Prostate gland (tissue), 2 donors: ENCODE measurements around the gene HLX. TPM values are rescaled to one million over a fixed set of nuclear protein-coding genes. Genes with fewer than 3 reads are reported as not detected.

Source experiments
- DNase-seq: peaks from one replicate; pipeline ENCODE4 v3.0.0-alpha.2; 2019; ENCODE audit warnings: low spot score
- H3K27ac ChIP-seq, 2 donors: fragments of 200-600 bp; sonication (generic); 2 replicates each; pipeline ENCODE4 v1.5.1; 2017 to 2019
- H3K27me3 ChIP-seq: fragments of 200-600 bp; sonication (generic); replicated peaks from 2 replicates; pipeline ENCODE4 v1.5.1; 2019; ENCODE audit not compliant: insufficient read depth
- H3K36me3 ChIP-seq, 2 donors: fragments of 200-600 bp; sonication (generic); 1 replicate in 1 of 2; 2 replicates in 1 of 2; pipeline versions ENCODE4 v1.5.1 to v1.8.1; 2017 to 2019
- H3K4me1 ChIP-seq: fragments of 200-600 bp; sonication (generic); replicated peaks from 2 replicates; pipeline ENCODE4 v1.5.1; 2019
- H3K4me3 ChIP-seq, 2 donors: fragments of 200-600 bp; sonication (generic); 2 replicates each; pipeline ENCODE4 v1.5.1; 2017 to 2019
- H3K9me3 ChIP-seq: fragments of 200-600 bp; sonication (generic); 2 replicates; pipeline ENCODE4 v1.5.1; 2017
- POLR2A ChIP-seq: fragments of 450-650 bp; IDR thresholded peaks from one replicate; pipeline ENCODE4 v1.6.1; 2016; ENCODE audit warnings: antibody characterized with exemption, mild to moderate bottlenecking
- POLR2AphosphoS5 ChIP-seq: sonication (generic); formaldehyde crosslinking; IDR thresholded peaks from one replicate; pipeline ENCODE4 v1.6.1; 2017; ENCODE audit warnings: antibody characterized with exemption
- WGBS: methylation state at CpG from one replicate; pipeline ENCODE4 v1.1.5; 2018; 5-methylcytosine and 5-hydroxymethylcytosine counted together
- intact Hi-C: fragments of 100-400 bp; cut with DNase I; formaldehyde crosslinking; loops from one replicate; pipeline ENCODE4 v1.14.2; 2022
- total RNA-seq, 2 donors: library from RNA; depleted of rRNA; stranded (reverse); fragments of >200 nt; gene quantifications; one replicate each; pipeline ENCODE4 v1.1.0, GENCODE V29; 2016
- TF ChIP-seq, protein P1 (sequence below), 4 experiments: fragments of 200-600 bp in 2 of 4; fragments of 450-650 bp in 2 of 4; sonication (generic) in 2 of 4; IDR thresholded peaks; 1 replicate in 3 of 4; 2 replicates in 1 of 4; pipeline ENCODE4 v1.5.1; 2016 to 2019; ENCODE audit warnings: antibody characterized with exemption in 4 of 4, mild to moderate bottlenecking in 2 of 4, moderate library complexity in 2 of 4

Gene HLX
- total RNA-seq, 2 donors from 2014 or later = 2.3 to 8.2 TPM

GRCh38 chr1:220872296-220872695 lies 6.9 kb upstream of the HLX start:
- H3K9me3 ChIP-seq = no peaks in the 10 kb centered on the region
- H3K4me1 ChIP-seq = no peaks in the 10 kb centered on the region
- TF ChIP-seq POLR2A = no peak
- TF ChIP-seq, protein P1, sequence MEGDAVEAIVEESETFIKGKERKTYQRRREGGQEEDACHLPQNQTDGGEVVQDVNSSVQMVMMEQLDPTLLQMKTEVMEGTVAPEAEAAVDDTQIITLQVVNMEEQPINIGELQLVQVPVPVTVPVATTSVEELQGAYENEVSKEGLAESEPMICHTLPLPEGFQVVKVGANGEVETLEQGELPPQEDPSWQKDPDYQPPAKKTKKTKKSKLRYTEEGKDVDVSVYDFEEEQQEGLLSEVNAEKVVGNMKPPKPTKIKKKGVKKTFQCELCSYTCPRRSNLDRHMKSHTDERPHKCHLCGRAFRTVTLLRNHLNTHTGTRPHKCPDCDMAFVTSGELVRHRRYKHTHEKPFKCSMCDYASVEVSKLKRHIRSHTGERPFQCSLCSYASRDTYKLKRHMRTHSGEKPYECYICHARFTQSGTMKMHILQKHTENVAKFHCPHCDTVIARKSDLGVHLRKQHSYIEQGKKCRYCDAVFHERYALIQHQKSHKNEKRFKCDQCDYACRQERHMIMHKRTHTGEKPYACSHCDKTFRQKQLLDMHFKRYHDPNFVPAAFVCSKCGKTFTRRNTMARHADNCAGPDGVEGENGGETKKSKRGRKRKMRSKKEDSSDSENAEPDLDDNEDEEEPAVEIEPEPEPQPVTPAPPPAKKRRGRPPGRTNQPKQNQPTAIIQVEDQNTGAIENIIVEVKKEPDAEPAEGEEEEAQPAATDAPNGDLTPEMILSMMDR (IDR thresholded peaks at IDR 0.05) = no peak
- no peak for TF ChIP-seq POLR2AphosphoS5
- no peak overlapping the region for H3K27ac ChIP-seq
- intact Hi-C loops = loop anchor here (5.0 to 10.0 kb wide), 2 partner anchors 333 to 565 kb away; no protein-coding TSS in a partner anchor
- no peaks in the 10 kb centered on the region for H3K36me3 ChIP-seq
- H3K27me3 ChIP-seq = peaks cover 3% of the 10 kb centered on the region
- DNase-seq = no peak
- H3K4me3 ChIP-seq = no peak overlapping the region

DNA sequence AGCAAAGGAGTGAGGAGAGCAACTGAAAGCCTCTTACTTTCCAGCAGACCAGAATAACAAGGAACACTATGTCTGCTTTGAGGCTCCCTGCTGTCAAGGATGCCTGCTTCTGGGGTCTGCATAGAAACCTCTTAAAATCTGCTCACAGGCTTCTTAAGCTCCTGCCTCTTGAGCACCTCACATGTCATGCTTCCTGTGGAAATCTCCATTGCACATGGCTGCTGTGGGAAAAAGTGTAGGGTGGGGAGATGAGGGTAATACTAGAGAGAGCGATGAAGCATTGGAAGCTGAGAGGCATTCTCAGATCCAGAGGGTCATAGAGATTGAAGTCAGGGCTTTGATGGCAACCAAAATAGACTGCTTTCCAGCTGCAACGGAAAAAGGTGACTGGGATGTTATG lies 6.2 kb upstream of the HLX start:
- Histone ChIP-seq H3K27me3 (peaks cover 3% of the 10 kb centered on the region), H3K9me3 (no peaks in the 10 kb centered on the region), H3K4me3 (no peak overlapping the region), H3K27ac (no peak overlapping the region), H3K36me3 (no peaks in the 10 kb centered on the region), H3K4me1 (no peaks in the 10 kb centered on the region)
- intact Hi-C loops = loop anchor here (5.0 to 10.0 kb wide), 2 partner anchors 332 to 564 kb away; no protein-coding TSS in a partner anchor
- WGBS = 85% methylated on average over 2 of the region's 2 CpGs
- TF ChIP-seq, protein P1 (IDR thresholded peaks at IDR 0.05) = no peak
- TF ChIP-seq POLR2A (no peak), POLR2AphosphoS5 (no peak)
- DNase-seq = no peak

- Histone ChIP-seq H3K27ac (no peak overlapping the region), H3K4me1 (no peaks in the 10 kb centered on the region), H3K4me3 (no peak overlapping the region), H3K27me3 (peaks cover 4% of the 10 kb centered on the region), H3K9me3 (no peaks in the 10 kb centered on the region), H3K36me3 (no peaks in the 10 kb centered on the region)
- no peak for DNase-seq
- no peak for TF ChIP-seq POLR2A
- TF ChIP-seq POLR2AphosphoS5 = peak; percentile 18
- TF ChIP-seq, protein P1 (IDR thresholded peaks at IDR 0.05) = peak in 3 of 4 experiments; percentile 44 to 54 (median 54)
- intact Hi-C loops = loop anchor here (5.0 to 10.0 kb wide), 2 partner anchors 331 to 563 kb away; no protein-coding TSS in a partner anchor
- 37% methylated on average over 8 of the region's 8 CpGs for WGBS
These were observed 5.2 kb upstream of the HLX start for GRCh38 chr1:220873868-220874655.

GRCh38 chr1:220875260-220875659 lies 4.0 kb upstream of the HLX start:
- no peaks in the 10 kb centered on the region for H3K9me3 ChIP-seq
- H3K4me1 ChIP-seq = no peaks in the 10 kb centered on the region
- no peak overlapping the region for H3K4me3 ChIP-seq
- TF ChIP-seq POLR2A = no peak
- TF ChIP-seq, protein P1 (IDR thresholded peaks at IDR 0.05) = no peak
- TF ChIP-seq POLR2AphosphoS5 = no peak
- DNase-seq = no peak
- WGBS = 91% methylated on average over 1 of the region's 1 CpG
- H3K36me3 ChIP-seq = no peaks in the 10 kb centered on the region
- intact Hi-C loops = loop anchor here (5.0 to 10.0 kb wide), 2 partner anchors 330 to 1582 kb away; no protein-coding TSS in a partner anchor
- peaks cover 5% of the 10 kb centered on the region for H3K27me3 ChIP-seq
- H3K27ac ChIP-seq = no peak overlapping the region
